GM21737 (cell line): ENCODE measurements around the gene OTOP2.

Experiments used
- ATAC-seq: cut with Tn5 transposase; IDR thresholded peaks from one replicate; pipeline ENCODE4 v1.9.1; 2021; ENCODE audit warnings: mild to moderate bottlenecking, moderate library complexity; ENCODE audit not compliant: unreplicated experiment

The OTOP2 gene, protein sequence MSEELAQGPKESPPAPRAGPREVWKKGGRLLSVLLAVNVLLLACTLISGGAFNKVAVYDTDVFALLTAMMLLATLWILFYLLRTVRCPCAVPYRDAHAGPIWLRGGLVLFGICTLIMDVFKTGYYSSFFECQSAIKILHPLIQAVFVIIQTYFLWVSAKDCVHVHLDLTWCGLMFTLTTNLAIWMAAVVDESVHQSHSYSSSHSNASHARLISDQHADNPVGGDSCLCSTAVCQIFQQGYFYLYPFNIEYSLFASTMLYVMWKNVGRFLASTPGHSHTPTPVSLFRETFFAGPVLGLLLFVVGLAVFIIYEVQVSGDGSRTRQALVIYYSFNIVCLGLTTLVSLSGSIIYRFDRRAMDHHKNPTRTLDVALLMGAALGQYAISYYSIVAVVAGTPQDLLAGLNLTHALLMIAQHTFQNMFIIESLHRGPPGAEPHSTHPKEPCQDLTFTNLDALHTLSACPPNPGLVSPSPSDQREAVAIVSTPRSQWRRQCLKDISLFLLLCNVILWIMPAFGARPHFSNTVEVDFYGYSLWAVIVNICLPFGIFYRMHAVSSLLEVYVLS

DNA sequence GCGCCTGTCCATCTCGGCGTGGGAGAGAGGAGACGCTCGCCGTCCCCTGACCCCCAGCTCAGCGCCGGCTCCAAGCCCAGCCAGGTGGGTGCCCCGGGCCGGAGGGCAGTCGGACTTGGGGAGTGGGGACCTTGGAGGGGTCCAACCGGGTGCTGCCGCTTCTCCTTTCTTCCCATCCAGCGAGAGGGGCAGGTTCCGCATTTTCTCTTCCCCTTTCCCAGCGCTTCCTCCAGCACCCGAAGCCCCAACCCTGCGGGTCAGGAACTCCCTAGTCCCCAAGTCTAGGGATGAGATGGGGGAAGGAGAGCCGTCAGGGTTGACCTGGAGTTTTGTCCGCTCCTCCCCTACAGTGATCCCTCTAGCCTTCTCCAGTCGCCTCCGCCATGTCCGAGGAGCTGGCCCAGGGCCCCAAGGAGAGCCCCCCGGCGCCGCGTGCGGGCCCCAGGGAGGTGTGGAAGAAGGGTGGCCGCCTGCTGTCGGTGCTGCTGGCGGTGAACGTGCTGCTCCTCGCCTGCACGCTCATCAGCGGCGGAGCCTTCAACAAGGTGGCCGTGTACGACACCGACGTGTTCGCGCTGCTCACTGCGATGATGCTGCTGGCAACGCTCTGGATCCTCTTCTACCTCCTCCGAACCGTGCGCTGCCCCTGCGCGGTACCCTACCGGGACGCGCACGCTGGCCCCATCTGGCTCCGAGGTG lies at the start of gene OTOP2:
TSS of gene OTOP2 (plus strand) at position 24 of the 699 bp plus-strand sequence. CDS start at position 384, 360 bp downstream.
- no peak for ATAC-seq

DNA sequence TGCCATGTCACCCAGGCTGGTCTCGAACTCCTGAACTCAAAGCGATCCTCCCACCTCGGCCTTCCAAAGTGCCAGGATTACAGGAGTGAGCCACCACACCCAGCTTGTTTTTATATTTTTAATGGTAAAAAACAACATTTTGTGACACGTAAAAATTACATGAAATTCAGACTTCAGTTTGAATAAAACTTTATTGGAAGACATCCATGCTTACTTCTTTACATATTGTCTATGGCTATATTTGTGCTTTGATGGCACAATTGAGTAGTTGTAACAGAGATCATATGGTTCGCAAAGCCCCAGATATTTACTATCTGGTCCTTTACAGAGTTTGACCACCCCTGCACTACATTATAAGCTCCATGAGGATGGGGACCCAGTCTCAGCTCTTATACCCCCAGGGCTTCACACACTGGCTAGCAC lies 49.4 kb upstream of the OTOP2 start:
- no peak for ATAC-seq

DNA sequence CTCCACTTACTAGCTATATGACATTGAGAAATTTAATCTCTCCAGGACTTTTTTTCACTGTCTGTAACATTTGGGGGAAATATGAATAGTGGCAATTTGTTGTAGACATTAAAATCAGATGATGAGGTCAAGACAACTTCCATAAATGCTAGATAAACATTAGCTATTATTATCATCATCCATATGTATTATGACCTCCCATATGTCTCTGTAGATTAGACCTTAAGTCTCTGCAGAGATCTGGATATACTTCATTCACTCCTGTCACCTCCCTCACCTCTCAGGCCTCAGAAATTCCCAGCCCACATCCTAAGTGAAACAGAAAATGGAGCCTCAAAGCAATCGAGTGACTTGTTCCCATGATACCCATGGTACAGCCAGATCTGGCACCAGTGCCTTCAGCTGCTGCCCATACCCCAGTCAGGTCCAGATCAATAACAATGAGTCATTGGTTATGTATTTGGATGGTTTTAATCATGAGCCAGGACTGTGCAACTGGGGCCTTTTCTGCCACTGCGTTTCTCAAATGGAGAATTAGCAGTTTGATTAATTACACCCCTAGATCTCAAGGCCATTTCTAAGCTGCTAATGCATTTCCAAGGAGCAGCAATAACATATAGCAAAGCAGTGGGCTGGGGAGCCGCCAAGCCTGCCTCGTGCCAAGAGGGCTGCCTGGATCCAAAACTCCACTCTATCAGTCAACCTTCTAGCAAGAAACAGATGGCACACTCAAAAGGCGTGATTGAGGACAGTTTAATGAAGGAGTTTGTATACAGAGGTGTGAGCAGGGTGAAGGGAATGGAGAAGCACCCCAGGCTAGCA lies 48.7 kb upstream of the OTOP2 start:
- no peak for ATAC-seq

DNA sequence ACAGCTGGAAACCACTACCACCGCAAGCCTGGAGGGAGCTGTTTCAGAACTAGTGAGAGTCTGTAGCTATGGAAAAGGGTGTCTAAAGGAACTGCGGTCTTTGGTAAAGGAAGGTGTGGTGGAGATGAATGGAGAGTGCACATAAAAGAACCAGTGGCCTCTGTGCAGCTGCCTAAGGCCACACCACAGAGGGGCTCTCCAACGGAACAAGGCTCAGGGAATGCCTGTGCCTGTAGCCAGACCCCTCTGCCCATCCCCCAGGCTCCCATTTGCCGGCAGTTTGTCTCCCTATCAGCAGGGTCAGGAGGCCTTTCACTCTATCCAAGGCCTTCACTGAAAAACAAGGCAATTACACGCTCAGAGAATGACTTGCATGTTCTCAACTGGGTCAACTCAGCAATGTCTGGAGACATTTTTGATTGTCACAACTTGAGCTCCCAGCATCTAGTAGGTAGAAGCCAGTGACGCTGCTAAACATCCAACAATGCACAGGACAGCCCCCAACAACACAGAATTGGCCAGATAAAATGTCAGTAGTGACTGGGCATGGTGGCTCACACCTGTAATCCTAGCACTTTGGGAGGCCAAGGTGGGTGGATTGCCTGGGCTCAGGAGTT lies 48.0 kb upstream of the OTOP2 start:
- no peak for ATAC-seq

DNA sequence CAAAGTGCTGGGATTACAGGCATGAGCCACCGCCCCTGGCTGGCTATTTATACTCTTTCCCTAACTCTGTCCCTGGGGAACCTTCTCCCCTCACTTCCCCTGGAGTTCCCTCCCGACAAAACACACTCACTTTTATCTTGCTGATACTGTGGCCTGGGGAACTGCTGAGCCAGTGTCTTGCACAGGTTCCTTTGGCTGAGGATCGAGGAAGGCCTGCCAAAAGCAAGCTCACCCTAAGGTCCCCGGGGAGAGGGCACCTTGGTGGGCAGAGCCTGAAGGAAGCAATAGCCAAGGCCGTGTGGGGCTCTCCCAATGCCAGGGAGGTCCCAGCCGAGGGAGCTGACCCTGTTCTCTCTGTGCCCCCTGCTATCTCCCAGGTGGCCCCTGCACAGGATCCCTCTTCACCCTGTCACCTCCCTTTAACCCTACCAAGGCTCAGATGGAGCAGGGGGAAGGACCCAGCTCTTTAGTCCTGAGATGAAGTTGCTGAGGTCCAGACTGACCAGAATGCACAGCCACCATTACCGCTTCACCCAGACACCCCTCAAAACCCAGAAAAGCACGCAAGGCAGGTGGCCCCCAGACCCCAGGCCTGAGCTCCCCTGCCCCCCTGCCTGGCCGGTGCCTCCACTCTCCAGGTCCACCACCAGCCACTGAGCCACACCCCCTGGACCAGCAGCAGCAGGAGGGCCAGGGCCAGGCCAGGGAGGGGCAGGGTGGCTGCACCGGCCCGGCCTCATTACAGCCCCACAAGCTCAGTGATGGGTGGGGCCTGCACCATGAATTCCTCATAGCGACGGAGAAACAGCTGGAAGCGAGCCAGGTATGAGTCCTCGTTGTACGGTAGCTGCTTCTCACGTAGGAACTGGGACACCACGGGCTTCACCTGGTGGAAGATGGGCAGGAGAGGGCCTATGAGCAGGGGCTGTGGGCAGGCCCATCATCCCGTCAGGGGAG lies 46.2 kb upstream of the OTOP2 start:
- no peak for ATAC-seq

DNA sequence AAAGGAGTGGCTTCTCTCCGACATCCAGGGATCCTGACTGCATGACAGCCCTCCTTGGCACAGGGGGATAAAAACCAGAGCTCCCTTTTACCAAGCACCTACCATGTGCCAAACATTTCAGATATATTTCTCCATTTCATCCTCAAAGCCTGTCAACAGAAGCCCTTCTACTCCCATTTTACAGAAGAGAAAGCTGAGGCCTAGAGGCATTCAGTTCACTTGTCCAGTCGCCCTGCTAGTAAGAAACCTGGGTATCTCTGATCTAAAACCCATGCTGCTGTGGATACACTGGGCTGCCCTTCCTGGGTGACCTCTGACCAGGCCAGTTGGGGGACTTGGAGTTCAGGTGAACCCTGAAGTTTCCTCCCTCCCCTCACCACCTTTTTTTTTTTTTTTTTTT lies 45.4 kb upstream of the OTOP2 start:
- no peak for ATAC-seq

DNA sequence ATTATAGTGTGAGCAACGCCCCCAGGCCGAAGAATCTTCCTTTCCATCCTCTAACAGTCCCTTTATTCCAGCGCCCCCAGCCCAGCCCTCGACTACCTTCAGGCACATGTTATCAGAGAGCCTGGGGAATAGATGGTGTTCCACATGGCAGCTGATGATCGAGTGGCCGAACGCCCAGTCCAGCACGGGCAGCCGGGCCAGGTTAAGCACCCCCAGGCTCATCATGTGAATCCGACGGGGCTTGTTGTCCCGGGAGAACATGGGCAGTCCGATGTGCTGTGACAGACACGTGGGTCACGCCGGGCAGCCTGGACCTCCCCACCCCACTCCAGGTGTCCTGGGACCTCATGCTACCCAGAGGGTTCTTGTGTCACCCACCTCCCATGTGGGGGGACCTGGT lies 44.8 kb upstream of the OTOP2 start:
- ATAC-seq = no peak

DNA sequence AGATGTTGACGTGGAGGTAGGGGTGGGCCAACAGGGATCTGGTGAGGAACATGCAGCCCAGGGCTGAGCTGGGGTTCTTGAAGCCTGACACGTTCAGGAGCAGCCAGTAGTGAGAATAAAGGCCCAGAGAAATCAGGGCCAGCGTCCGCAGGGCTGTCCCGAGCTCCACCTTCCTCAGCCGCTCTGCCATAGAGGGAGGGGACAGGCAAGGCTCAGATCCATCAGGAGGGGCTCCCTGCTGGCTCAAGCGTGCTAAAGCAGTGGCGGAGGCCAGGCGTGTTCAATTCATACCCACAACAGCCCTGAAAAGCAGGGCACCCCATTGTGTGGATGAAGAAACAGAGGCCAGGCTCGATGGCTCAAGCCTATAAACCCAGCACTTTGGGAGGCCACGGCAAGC lies 43.0 kb upstream of the OTOP2 start:
- no peak for ATAC-seq

DNA sequence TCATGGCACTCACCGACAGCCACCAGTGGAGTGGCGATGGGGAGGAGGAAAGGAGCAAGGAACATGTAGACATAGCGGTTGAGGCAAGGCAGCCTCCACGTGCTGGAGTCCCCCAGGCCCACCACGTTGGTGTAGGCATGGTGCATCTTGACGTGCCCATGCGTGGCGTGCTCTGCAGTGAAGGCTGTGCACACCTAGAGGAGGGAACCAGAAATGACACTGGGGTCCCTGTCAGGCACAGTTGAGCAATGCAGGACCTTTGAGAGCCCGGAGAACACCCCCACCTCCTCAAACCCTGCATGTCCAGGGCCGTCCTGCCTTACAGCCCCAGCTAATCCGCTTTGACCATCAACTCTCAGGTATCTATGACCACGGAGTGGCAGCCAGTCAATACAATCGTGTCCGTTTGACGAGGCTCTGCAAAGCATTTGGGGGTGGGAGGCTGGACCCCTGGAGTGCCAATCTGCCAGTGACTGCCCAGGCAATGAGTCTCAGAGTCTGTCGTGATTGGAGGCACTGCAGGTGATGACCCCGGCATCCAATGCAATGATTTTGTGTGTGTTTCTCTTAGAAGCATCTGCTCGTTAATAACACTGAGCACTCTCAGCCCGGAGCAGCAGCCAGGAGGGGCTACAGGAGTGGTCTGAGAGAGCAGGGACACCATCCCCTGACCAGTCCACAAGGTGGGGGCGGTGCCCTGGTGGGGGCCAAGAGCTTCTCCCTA lies 41.4 kb upstream of the OTOP2 start:
- no peak for ATAC-seq

DNA sequence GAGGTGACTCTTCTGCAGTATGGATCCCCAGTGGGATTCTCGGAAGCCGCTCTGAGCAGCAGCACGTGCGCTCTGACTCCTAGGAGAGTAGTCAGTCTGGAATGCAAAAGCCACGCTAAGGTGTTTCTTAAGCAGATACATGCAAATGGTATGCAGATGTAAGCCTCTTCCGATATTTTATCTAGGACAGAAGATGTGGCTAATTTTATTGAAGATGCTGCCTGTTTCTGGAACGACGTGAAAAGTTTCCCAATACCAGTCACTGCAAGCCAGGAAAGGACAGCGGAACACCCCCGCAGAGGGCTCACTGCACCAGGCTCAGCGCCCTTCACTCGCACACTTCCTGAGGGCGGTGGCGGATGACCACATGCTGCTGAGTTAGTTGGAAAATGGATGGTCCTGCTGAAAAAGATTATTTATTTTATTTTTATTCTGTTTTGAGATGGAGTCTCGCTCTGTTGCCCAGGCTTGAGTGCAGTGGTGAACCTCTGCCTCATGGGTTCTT lies 40.8 kb upstream of the OTOP2 start:
- ATAC-seq = no peak

DNA sequence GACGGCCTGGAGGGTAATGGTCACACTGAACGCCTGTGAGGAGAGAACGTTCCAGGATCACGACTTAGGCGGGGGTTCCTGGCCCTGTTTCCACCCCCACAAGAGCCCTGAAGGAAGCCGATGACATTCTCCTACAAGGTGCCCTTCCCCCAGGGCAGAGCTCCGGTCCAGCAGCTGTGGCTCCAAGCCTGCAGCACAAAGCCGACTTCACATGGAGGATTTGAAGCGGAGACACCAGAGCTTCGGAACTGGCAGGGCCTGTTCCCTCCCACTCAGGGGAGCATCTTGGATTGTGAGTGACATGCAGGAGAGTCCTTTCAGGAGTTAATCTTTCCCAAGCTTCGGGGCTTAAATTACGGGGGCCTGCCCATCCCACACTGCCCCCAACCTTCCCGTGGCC lies 35.6 kb upstream of the OTOP2 start:
- ATAC-seq = no peak

DNA sequence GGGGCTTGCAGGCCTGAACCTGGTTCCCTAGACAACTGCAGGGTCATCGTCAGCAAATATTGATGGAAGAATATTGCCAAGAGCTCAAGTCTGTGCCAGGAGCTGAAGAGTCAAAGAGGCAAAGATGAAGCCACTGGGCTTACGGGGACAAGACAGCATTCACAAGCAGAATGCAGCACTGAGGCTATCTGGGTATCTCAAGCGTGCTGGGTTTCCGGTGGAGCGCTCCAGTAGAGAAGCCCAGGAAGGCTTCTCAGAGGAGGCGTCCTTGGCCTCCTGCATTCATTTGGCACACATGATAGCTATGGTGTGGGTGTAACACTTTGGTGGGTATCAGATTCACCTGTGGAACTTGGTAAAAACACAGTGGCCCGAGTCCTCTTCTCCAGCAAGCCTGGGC lies 33.5 kb upstream of the OTOP2 start:
- ATAC-seq = no peak

DNA sequence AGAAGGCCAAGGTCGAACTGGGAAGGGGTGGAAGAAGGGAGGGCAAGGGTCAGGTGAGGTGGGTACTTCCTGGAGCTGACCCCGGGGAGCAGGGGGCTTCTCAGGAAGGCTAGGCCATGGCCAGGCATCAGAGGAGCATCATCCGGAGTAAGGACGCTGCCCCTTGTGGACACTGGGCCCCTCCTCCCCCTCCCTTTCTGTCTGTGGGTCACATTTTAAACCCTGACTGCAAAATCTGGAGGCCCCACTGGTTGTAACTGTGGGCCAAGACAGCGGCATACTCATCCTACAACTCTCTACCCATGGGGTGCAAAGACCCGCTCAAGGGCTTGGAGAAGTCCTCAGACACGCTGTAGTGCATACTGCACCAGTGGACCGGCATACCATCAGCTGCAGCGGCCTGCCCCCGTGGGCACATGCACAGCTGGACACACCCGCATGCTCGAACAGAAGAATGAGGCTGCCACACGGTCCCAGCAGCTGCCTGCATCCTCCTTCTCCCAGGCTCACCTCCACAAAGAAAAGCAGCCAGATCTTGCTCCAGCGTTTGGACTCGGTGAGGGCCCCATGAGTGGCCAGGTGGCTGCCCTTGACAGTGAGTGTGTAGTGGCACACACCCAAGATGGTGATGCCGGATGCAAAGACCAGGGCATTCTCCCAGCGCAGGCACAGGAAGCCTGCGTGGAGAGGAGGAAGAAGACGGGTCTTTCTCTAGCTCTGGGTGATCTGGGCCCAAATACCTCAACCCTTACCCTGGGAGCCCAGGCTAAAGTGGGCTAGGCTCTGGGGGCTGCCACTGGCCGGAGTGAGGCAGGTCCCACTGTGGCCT lies 31.8 kb upstream of the OTOP2 start:
- no peak for ATAC-seq

DNA sequence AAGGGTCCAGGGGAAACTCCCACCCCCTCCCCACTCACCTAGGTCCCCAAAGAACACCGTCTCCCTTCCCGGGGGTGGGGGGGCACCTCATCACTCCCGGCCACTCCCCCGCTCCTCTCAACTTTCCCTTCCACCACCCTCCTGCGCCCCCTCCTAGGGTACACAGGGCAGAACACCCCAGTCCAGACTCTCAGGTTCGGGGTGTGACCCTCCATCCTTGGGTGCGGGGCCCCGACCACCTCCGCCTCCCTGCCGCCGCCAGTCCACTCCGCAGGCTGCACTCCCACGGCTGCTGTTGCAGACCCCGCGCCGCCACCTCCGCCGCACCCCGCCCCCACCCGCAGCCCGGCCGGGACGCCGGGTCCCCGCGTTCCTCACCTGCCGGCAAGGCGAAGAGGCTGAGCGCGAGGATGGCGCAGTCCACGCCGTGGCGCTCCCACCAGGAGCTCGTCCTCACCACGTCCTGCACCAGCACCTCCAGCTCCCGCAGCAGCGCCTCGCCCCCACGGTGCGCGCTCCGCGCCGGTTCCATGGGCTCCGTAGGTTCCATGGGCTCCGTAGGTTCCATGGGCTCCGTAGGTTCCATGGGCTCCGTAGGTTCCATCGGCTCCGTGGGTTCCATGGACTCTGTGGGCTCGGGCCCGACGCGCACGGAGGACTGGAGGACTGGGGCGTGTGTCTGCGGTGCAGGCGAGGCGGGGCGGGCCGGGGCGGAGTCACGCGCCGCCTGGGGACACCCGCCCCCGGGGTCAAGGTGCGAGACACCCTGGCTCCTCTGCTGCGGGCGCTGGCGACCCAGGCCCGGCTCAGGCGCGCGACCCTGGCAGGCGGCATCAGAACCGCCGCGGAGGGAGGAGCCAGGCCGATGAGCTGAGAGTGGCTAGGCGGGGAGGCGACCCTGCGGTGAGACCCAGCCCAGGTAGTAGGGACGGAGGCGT lies 30.8 kb upstream of the OTOP2 start, which contains the start of gene FADS6:
TSS of gene FADS6 (minus strand) at position 660 of the 938 bp plus-strand sequence. CDS start at position 622, 38 bp downstream.
- no peak for ATAC-seq

DNA sequence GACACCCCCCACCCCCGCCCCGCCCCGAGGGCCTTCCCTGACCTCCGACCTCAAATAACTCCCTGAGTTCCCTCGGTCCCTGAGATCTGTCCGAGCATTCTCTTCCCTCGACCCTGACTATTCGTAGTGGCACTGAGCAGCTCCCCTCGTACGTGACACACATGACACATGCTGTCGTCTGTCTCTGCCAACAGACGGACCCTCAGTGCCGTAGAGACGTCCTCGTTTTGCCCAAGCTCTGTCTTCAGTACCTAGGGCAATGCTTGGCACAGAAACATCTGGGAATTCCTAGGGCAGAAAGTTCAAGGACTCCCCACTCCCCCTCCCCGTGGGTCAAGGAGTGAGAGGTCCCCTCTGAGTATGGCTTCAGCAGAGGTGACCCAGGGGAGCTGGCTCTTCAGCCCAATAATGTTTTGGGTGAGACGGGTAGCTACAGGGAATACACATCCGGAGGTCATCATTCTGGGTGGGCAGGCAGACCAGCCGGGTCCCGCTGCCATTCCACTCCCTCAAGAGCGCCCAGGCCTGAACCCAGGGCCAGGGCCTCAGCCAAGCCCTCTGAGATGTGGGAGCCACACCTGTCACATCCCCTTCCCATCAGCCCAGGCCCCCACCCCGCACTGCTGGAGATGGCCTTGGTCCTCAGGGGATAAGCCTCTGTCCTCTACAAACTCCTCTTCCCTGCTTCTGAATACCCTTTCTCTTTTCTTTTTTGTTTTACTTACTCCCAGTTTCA lies 30.0 kb upstream of the OTOP2 start:
- no peak for ATAC-seq

DNA sequence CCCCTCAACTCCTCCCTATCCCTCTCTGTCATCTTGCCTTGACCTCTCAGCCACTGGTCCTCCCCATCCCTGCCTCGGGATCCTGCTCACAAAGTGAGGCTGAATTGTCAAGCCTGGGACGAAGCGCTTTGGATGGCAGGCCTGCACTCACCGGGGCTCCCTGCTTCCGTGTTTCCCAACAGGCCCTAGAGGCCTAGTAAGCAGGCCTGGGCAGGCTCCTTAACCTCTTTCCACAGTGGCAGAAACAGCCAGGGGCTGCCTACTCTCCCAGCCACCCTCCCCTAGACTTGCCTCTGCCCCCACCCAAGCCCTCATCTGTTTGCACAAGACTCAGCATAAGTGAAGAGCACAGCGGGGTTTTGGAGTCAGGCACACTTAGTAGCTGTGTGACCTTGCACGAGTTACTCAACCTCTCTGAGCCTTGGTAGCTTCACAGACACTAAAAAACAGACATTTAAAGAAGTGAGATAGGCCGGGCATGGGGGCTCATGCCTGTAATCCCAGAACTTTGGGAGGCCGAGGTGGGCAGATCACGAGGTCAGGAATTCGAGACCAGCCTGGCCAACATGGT lies 25.6 kb upstream of the OTOP2 start:
- no peak for ATAC-seq
